Erythroblast (primary cell): ENCODE measurements around the gene INSM1.

Experiments
- DNase-seq, 2 experiments: peaks; one replicate each; lab custom pipeline; 2025; lab: John Stamatoyannopoulos, UW
- GATA1 ChIP-seq: IDR thresholded peaks from 2 replicates; pipeline ENCODE4 v1.6.1; 2011; ENCODE audit warnings: low read depth, mild to moderate bottlenecking, control low read depth, low read length, moderate library complexity
- POLR2A ChIP-seq: IDR thresholded peaks from 2 replicates; pipeline ENCODE4 v1.6.1; 2011; ENCODE audit warnings: mild to moderate bottlenecking, low read length

Gene INSM1, protein sequence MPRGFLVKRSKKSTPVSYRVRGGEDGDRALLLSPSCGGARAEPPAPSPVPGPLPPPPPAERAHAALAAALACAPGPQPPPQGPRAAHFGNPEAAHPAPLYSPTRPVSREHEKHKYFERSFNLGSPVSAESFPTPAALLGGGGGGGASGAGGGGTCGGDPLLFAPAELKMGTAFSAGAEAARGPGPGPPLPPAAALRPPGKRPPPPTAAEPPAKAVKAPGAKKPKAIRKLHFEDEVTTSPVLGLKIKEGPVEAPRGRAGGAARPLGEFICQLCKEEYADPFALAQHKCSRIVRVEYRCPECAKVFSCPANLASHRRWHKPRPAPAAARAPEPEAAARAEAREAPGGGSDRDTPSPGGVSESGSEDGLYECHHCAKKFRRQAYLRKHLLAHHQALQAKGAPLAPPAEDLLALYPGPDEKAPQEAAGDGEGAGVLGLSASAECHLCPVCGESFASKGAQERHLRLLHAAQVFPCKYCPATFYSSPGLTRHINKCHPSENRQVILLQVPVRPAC

DNA sequence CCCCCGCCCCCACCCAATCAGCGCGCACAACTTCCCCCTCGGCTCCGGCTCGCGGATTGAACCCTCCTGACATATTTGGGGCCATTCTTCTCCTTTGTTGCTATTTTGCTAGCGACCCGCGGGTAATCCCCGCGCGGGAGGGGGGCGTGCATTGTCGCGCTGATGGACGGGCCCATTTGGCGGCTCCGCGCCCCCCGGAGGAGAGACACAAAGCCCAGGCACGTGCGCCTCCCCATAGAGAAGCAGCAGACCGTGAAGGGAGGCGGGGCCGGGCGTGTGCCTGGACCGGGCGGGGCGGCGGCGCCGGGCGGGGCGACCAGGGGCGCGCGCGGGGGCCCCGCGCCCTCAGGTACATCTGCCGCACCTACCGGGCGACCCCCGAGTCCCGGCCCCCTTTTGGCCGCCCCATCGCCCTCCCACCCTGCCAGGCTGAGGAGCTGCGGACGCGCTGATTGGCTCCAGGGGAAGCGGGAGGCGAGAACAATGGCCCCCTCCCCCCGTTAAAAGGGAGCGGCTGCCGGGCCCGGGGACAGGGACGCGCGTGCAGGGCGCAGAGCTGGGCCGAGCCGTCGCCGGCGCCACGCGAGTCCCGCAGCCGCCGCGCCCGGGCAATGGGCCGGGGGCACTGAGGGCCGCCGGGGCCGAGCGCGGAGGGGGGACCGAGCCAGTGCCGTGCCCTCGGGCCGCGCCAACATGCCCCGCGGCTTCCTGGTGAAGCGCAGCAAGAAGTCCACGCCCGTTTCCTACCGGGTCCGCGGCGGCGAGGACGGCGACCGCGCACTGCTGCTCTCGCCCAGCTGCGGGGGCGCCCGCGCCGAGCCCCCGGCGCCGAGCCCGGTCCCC, at the start of gene INSM1:
TSS of gene INSM1 (plus strand) at position 530 of the 843 bp plus-strand sequence. CDS start at position 694, 164 bp downstream.
- DNase-seq, result no peak
- TF ChIP-seq GATA1 (no peak), POLR2A (no peak)

- DNase-seq, result no peak
Measured at GRCh38 chr20:20318365-20319161, 49.3 kb upstream of the INSM1 start.

GRCh38 chr20:20321134-20321533, 46.8 kb upstream of the INSM1 start:
- TF ChIP-seq POLR2A, result no peak
- no peak for TF ChIP-seq GATA1
- no peak for DNase-seq

More at GRCh38 chr20:20318365-20319161, 49.3 kb upstream of the INSM1 start:
- no peak for TF ChIP-seq POLR2A
- TF ChIP-seq GATA1, result no peak

GRCh38 chr20:20321917-20322316, 46.0 kb upstream of the INSM1 start:
- no peak for DNase-seq
- TF ChIP-seq POLR2A, result no peak

GRCh38 chr20:20322912-20323311, 45.0 kb upstream of the INSM1 start:
- no peak for DNase-seq
- no peak for TF ChIP-seq GATA1
- TF ChIP-seq POLR2A, result no peak

DNA sequence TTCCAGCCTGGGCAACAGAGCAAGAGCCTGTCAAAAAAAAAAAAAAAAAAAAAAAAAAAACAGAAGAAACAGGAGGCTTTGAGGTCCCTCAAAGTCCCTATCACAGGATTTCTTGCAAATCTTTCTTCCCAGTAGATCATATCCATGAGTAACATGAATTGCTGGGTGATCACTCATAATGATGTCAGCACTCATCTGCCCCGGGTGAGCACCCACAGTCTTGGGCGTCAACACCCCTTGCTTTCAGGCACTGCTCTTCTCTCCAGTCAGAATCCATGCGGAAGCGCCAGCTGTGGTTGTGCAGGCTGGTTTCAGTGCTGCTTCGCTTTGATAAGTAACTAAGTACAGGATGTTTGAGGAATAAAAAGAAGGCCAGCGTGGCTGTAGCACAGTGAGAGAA, 40.2 kb upstream of the INSM1 start:
- DNase-seq, result no peak
- TF ChIP-seq GATA1, result no peak
- TF ChIP-seq POLR2A, result no peak

DNA sequence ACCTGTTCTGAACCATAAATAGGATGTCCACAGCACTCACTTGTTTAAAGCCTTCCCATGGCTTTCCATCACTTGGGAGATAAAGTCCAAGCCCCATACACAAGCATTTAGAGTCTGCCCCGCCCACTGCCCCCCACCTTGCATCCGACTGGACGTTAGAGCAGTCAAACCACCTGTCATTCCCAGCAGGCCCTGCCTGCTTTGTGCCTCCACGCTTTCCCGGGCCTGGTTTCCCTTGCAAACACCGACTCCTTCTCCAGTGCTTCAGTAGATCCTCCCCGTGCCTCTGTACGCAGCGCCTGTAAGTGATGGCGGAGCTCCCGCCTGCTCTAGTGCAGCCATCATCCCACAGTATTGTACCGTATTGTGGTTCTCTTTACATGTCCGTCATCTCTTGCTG, 38.3 kb upstream of the INSM1 start:
- TF ChIP-seq GATA1 (no peak), POLR2A (no peak)
- no peak for DNase-seq

GRCh38 chr20:20331156-20331555, 36.7 kb upstream of the INSM1 start:
- DNase-seq, result no peak
- no peak for TF ChIP-seq POLR2A
- no peak for TF ChIP-seq GATA1

DNA sequence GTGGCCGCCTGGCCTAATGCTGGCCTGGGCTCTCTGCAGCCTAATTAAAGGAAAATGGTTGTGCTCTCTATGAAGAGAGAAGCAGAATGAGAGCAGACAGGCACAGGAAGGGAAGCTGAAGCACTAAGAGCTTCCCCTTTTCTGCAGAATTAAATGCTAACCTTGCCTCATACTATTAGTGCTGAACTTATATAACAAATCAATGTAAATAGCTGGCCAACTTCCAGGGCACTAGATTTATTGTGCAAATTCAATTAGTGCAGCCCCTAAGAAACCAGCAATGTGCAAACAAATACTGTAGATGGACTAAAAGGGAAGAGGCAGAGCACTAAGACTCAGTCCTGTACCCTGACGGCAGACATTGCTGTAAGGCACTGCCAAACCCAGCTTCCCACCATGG, 36.1 kb upstream of the INSM1 start:
- TF ChIP-seq GATA1 (no peak), POLR2A (no peak)
- DNase-seq, result no peak

GRCh38 chr20:20333866-20334265, 34.0 kb upstream of the INSM1 start:
- DNase-seq, result no peak
- TF ChIP-seq GATA1 (no peak), POLR2A (no peak)

DNA sequence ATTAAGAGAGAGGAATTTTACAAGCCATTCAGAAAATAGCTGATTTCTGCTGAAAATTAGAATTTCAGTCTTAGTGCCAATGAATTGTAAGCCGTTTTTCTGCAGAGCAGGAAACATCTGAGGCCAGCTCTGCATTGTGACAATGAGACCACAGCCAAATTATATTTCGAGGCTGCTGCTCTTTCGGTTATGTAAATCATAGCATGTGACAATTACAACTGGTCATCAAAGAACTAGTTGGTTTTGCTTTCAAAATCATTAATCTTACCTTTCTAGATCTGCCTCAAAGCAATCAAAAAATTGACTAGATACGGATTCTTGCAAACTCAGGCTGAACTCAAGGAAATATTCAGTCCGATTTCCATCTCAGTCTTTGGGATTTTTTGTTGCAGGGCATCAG, 33.4 kb upstream of the INSM1 start:
- TF ChIP-seq GATA1 (no peak), POLR2A (no peak)
- no peak for DNase-seq

DNA sequence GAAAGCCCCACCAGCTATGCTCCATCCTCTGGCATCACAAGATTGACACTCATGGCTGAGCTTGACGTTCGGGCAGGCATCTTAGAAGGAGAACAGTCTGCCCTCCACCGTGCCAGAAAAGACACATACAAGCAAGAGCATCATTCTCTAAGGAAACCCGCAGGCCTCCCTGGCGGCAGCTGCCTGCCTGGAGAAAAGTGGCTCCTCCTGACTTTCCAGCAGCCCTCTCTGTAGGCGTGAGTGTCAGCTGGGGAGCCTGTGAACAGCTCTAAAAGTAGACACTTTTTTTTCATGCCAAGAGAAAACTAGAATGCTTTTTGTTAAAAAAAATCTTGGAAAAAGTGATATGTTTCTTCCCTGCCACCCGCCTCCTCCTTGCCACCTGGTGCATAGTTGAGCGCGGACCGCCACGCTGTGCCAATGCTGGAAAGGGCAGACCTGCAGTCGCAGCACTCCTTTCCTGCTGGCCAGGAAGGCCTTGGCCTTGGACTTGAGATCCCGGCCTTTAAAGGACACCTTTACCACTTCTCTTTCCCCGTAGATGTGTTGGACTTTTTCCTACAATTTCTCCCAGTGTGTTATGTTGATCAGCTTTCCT, 29.7 kb upstream of the INSM1 start:
- no peak for TF ChIP-seq POLR2A
- no peak for TF ChIP-seq GATA1
- no peak for DNase-seq

DNA sequence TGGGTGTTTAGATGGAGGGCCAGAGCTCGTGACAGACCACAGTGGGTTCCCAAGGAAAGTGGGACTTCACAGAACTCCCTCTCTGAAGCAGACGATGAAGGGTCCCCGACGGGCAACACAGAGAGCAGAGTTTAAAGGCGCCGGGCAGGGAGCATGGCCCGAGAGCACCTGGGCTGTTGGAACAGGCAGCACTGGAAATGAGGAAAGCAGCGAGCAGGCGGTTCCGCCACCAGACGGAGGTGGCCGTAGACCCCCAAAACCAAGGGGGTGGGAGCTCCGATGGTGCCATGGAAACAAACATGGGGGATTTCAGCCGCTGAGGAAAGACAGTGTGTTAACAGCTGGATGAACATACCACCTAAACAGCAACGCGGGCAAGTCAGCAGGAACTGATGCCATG, 27.5 kb upstream of the INSM1 start:
- no peak for DNase-seq
- TF ChIP-seq POLR2A, result no peak
- TF ChIP-seq GATA1, result no peak

- DNase-seq, result no peak
- TF ChIP-seq POLR2A (no peak), GATA1 (no peak)
Measured at GRCh38 chr20:20341371-20341770, 26.5 kb upstream of the INSM1 start.
